Neutrophil (primary cell): ENCODE measurements around the gene SLC16A1.
"Not testable (repeated sequence)": the region's sequence is repeated elsewhere in the genome, so short reads cannot be mapped to it uniquely, and the experiment has no call there.

Experiments used
- H3K27ac ChIP-seq: fragments of 200-600 bp; sonication (generic); 2 replicates; pipeline ENCODE4 v1.5.1; 2016; ENCODE audit warnings: mild to moderate bottlenecking, moderate library complexity
- H3K27me3 ChIP-seq: fragments of 200-600 bp; sonication (generic); 2 replicates; pipeline ENCODE4 v1.6.0; 2016; ENCODE audit warnings: mild to moderate bottlenecking
- H3K36me3 ChIP-seq: fragments of 200-600 bp; sonication (generic); 2 replicates; pipeline ENCODE4 v1.5.1; 2017
- H3K4me1 ChIP-seq, 2 experiments: fragments of 200-600 bp in 1 of 2; sonication (generic) in 1 of 2; 1 replicate in 1 of 2; 2 replicates in 1 of 2; pipeline versions ENCODE4 v1.5.1 to v1.6.1; 2013 to 2016; ENCODE audit warnings: low read depth in 1 of 2, low read length in 1 of 2, mild to moderate bottlenecking in 1 of 2, moderate library complexity in 1 of 2; ENCODE audit not compliant: control insufficient read depth in 1 of 2, insufficient read depth in 1 of 2
- H3K4me3 ChIP-seq, 2 experiments: fragments of 200-600 bp in 1 of 2; sonication (generic) in 1 of 2; 1 replicate in 1 of 2; 2 replicates in 1 of 2; pipeline ENCODE4 v1.5.1; 2013 to 2016; ENCODE audit warnings: low read depth in 1 of 2, low read length in 1 of 2, mild to moderate bottlenecking in 1 of 2, moderate library complexity in 1 of 2
- H3K9me3 ChIP-seq: fragments of 200-600 bp; sonication (generic); 2 replicates; pipeline ENCODE4 v1.5.1; 2016
- CTCF ChIP-seq: fragments of 200-600 bp; sonication (generic); IDR thresholded peaks from 2 replicates; pipeline ENCODE4 v1.5.1; 2016; ENCODE audit warnings: antibody characterized with exemption

The SLC16A1 gene

GRCh38 chr1:112985123-112985522 is 29.1 kb upstream of the SLC16A1 start:
- H3K27ac ChIP-seq = no peak overlapping the region
- no peaks in the 10 kb centered on the region for H3K27me3 ChIP-seq
- H3K4me1 ChIP-seq = peaks cover 15 to 19% of the 10 kb centered on the region in 2 experiments
- H3K36me3 ChIP-seq = no peaks in the 10 kb centered on the region
- no peaks in the 10 kb centered on the region for H3K9me3 ChIP-seq
- TF ChIP-seq CTCF = no peak
- no peak overlapping the region for H3K4me3 ChIP-seq

GRCh38 chr1:112983537-112984131 is 27.6 kb upstream of the SLC16A1 start:
- Histone ChIP-seq H3K9me3 (no peaks in the 10 kb centered on the region), H3K27ac (no peak overlapping the region), H3K4me3 (no peak overlapping the region), H3K36me3 (no peaks in the 10 kb centered on the region), H3K27me3 (no peaks in the 10 kb centered on the region), H3K4me1 (peaks cover 15 to 19% of the 10 kb centered on the region in 2 experiments)
- no peak for TF ChIP-seq CTCF

- Histone ChIP-seq H3K4me1 (peaks cover 15 to 19% of the 10 kb centered on the region in 2 experiments), H3K27ac (no peak overlapping the region), H3K27me3 (no peaks in the 10 kb centered on the region), H3K9me3 (no peaks in the 10 kb centered on the region), H3K4me3 (no peak overlapping the region), H3K36me3 (no peaks in the 10 kb centered on the region)
- no peak for TF ChIP-seq CTCF
Measured at GRCh38 chr1:112982853-112983536, 27.0 kb upstream of the SLC16A1 start.

GRCh38 chr1:112982328-112982727 is 26.3 kb upstream of the SLC16A1 start:
- Histone ChIP-seq H3K9me3 (no peaks in the 10 kb centered on the region), H3K4me3 (no peak overlapping the region), H3K27ac (no peak overlapping the region), H3K36me3 (no peaks in the 10 kb centered on the region), H3K4me1 (peaks cover 15 to 19% of the 10 kb centered on the region in 2 experiments), H3K27me3 (no peaks in the 10 kb centered on the region)
- TF ChIP-seq CTCF = no peak

- not testable (repeated sequence) for H3K4me3 ChIP-seq, H3K36me3 ChIP-seq, H3K27me3 ChIP-seq, H3K9me3 ChIP-seq
- Histone ChIP-seq H3K27ac (peak overlapping the region; percentile 61), H3K4me1 (peaks cover 15 to 19% of the 10 kb centered on the region in 2 experiments)
Measured at GRCh38 chr1:112981834-112982233, 25.8 kb upstream of the SLC16A1 start.

- TF ChIP-seq CTCF = no peak
- Histone ChIP-seq H3K36me3 (no peaks in the 10 kb centered on the region), H3K27me3 (no peaks in the 10 kb centered on the region), H3K4me3 (no peak overlapping the region), H3K27ac (peak overlapping the region; percentile 61), H3K4me1 (peaks cover 15 to 19% of the 10 kb centered on the region in 2 experiments), H3K9me3 (no peaks in the 10 kb centered on the region)
Measured at GRCh38 chr1:112981426-112981825, 25.4 kb upstream of the SLC16A1 start.
